Stimulated activated CD8-positive, alpha-beta memory T cell treated with anti-CD3 and anti-CD28 coated beads, Interleukin-12 subunit alpha, Interleukin-12 subunit beta, amount 100 ng/mL, for 1 hour (primary cell): ENCODE results near the gene SBSN.

Experiments
- DNase-seq: peaks from one replicate; pipeline ENCODE4 v3.0.0-alpha.2; 2020; ENCODE audit warnings: low read depth

The SBSN gene

DNA sequence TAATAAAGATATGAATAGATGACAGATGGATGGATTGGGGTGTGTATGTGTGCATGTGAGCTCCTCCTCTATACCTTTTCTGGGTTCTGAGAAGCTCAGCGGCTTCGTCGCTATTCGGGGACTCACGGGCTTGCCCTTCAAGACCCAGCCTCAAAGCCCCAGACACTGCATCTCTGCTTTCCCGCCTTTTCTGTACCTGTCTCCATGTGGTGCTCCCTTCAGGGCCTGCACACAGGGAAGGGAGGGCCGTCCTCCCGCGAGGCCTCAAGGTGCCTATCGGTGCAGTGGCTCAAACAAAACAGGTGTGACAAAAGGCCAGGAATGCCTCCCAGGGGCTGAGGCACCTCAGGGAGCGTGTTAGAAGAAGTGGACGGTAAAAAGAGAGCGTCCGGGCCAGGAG, 54.0 kb downstream of the SBSN start:
- DNase-seq = no peak
